CD14-positive monocyte (primary cell): ENCODE results near the gene SEPTIN8. TPM values are rescaled to one million over a fixed set of nuclear protein-coding genes. Genes with fewer than 3 reads are reported as not detected.
A peak's percentile ranks its signal among the peaks of the same experiment; 100 is the strongest.

ENCODE experiments used
- DNase-seq, 3 donors: peaks; one replicate each; pipeline ENCODE4 v3.0.0-alpha.2; 2011 to 2022
- H2AFZ ChIP-seq: 2 replicates; pipeline ENCODE4 v1.6.0; 2012; ENCODE audit warnings: mild to moderate bottlenecking, low read depth, low read length, inconsistent platforms; ENCODE audit not compliant: insufficient read depth, poor library complexity, severe bottlenecking
- H3K27ac ChIP-seq, 2 donors: 1 replicate in 1 of 2; 2 replicates in 1 of 2; pipeline ENCODE4 v1.5.1; 2012 to 2013; ENCODE audit warnings: low read length in 2 of 2, control low read depth in 1 of 2, inconsistent platforms in 1 of 2, low read depth in 1 of 2, mild to moderate bottlenecking in 1 of 2
- H3K27me3 ChIP-seq, 2 donors: one replicate each; pipeline versions ENCODE4 v1.6.0 to v1.6.1; 2011 to 2013; ENCODE audit warnings: low read length in 2 of 2; ENCODE audit not compliant: control insufficient read depth in 2 of 2, insufficient read depth in 2 of 2
- H3K36me3 ChIP-seq, 2 donors: replicated peaks in 1 of 2; 1 replicate in 1 of 2; 2 replicates in 1 of 2; pipeline versions ENCODE4 v1.5.1 to v1.6.1; 2012 to 2013; ENCODE audit warnings: low read length in 2 of 2, control low read depth in 1 of 2, inconsistent platforms in 1 of 2, mild to moderate bottlenecking in 1 of 2; ENCODE audit not compliant: insufficient read depth in 2 of 2, control insufficient read depth in 1 of 2
- H3K4me1 ChIP-seq, 2 donors: 1 replicate in 1 of 2; 2 replicates in 1 of 2; pipeline versions ENCODE4 v1.5.1 to v1.6.1; 2012 to 2013; ENCODE audit warnings: low read length in 2 of 2, control low read depth in 1 of 2, inconsistent platforms in 1 of 2, mild to moderate bottlenecking in 1 of 2, moderate library complexity in 1 of 2; ENCODE audit not compliant: insufficient read depth in 2 of 2, control insufficient read depth in 1 of 2
- H3K4me2 ChIP-seq: replicated peaks from 2 replicates; pipeline ENCODE3; 2012; ENCODE audit warnings: low read length, moderate library complexity, mild to moderate bottlenecking; ENCODE audit not compliant: poor library complexity, severe bottlenecking; ENCODE audit errors: extremely low read depth
- H3K4me3 ChIP-seq, 3 experiments: fragments of 200-600 bp in 1 of 3; sonication (generic) in 1 of 3; replicated peaks in 1 of 3; 1 replicate in 2 of 3; 2 replicates in 1 of 3; pipeline ENCODE4 v1.5.1; 2011 to 2013; ENCODE audit warnings: low read length in 3 of 3, mild to moderate bottlenecking in 3 of 3, control low read depth in 2 of 3, low read depth in 2 of 3, inconsistent platforms in 1 of 3, moderate library complexity in 1 of 3
- H3K79me2 ChIP-seq: 2 replicates; pipeline ENCODE4 v1.6.0; 2012; ENCODE audit warnings: mild to moderate bottlenecking, control low read depth, inconsistent platforms, low read length, moderate library complexity; ENCODE audit not compliant: insufficient read depth
- H3K9ac ChIP-seq: 2 replicates; pipeline ENCODE4 v1.6.0; 2017; ENCODE audit warnings: low read length, mild to moderate bottlenecking; ENCODE audit not compliant: insufficient read depth, poor library complexity, severe bottlenecking
- H3K9me3 ChIP-seq, 2 donors: replicated peaks in 1 of 2; 1 replicate in 1 of 2; 2 replicates in 1 of 2; pipeline versions ENCODE4 v1.5.1 to v1.6.1; 2012 to 2013; ENCODE audit warnings: low read length in 2 of 2, control low read depth in 1 of 2; ENCODE audit not compliant: control insufficient read depth in 1 of 2, insufficient read depth in 1 of 2
- H4K20me1 ChIP-seq: 2 replicates; pipeline ENCODE4 v1.6.0; 2012; ENCODE audit warnings: mild to moderate bottlenecking, low read length, control low read depth, moderate library complexity; ENCODE audit not compliant: insufficient read depth
- H3K27ac Mint-ChIP-seq, 7 donors: one replicate each; pipeline ENCODE4 v1.8.0; 2020; ENCODE audit warnings: mild to moderate bottlenecking in 7 of 7, mixed read lengths in 7 of 7, moderate library complexity in 6 of 7, inconsistent platforms in 2 of 7
- H3K27me3 Mint-ChIP-seq, 3 donors: one replicate each; pipeline ENCODE4 v1.8.0; 2021 to 2022; ENCODE audit warnings: low read depth in 3 of 3, mild to moderate bottlenecking in 3 of 3, mixed read lengths in 3 of 3, moderate library complexity in 3 of 3, inconsistent platforms in 1 of 3
- H3K36me3 Mint-ChIP-seq, 2 donors: one replicate each; pipeline ENCODE4 v1.8.0; 2020; ENCODE audit warnings: mixed read lengths in 2 of 2, inconsistent platforms in 1 of 2, mild to moderate bottlenecking in 1 of 2
- H3K4me1 Mint-ChIP-seq: one replicate; pipeline ENCODE4 v1.8.0; 2020; ENCODE audit warnings: mild to moderate bottlenecking, mixed read lengths
- H3K4me3 Mint-ChIP-seq, 2 donors: one replicate each; pipeline ENCODE4 v1.8.0; 2020; ENCODE audit warnings: mild to moderate bottlenecking in 2 of 2, mixed read lengths in 2 of 2, moderate library complexity in 1 of 2
- H3K9me3 Mint-ChIP-seq, 7 donors: one replicate each; pipeline ENCODE4 v1.8.0; 2020 to 2022; ENCODE audit warnings: mixed read lengths in 7 of 7, mild to moderate bottlenecking in 6 of 7, moderate library complexity in 6 of 7, inconsistent platforms in 2 of 7
- WGBS: methylation state at CpG from one replicate; pipeline ENCODE4 v1.1.5; 2013; ENCODE audit warnings: missing lambda C conversion rate; ENCODE audit not compliant: insufficient coverage; 5-methylcytosine and 5-hydroxymethylcytosine counted together
- intact Hi-C, 2 donors: fragments of 100-400 bp; cut with micrococcal nuclease; formaldehyde crosslinking; loops; one replicate each; pipeline versions ENCODE4 v1.15.0 to v1.15.1; 2023
- polyA plus RNA-seq, 3 donors: library from polyadenylated mRNA; depleted of rRNA in 1 of 3; unstranded in 2 of 3; stranded (reverse) in 1 of 3; fragments of 300-500 nt in 2 of 3; fragments of >200 nt in 1 of 3; fragmentation: Illumina TruSeq in 2 of 3; gene quantifications; 1 replicate in 2 of 3; 2 replicates in 1 of 3; pipeline ENCODE4 v1.2.3, GENCODE V29; 2012 to 2021
- TF ChIP-seq, protein P1 (sequence below): fragments of 200-600 bp; IDR thresholded peaks from one replicate; pipeline ENCODE4 v1.8.0; 2022; ENCODE audit warnings: antibody characterized with exemption, mild to moderate bottlenecking

The SEPTIN8 gene
- polyA plus RNA-seq, 3 donors, result 0.36 to 5.0 (median 0.54) TPM

DNA sequence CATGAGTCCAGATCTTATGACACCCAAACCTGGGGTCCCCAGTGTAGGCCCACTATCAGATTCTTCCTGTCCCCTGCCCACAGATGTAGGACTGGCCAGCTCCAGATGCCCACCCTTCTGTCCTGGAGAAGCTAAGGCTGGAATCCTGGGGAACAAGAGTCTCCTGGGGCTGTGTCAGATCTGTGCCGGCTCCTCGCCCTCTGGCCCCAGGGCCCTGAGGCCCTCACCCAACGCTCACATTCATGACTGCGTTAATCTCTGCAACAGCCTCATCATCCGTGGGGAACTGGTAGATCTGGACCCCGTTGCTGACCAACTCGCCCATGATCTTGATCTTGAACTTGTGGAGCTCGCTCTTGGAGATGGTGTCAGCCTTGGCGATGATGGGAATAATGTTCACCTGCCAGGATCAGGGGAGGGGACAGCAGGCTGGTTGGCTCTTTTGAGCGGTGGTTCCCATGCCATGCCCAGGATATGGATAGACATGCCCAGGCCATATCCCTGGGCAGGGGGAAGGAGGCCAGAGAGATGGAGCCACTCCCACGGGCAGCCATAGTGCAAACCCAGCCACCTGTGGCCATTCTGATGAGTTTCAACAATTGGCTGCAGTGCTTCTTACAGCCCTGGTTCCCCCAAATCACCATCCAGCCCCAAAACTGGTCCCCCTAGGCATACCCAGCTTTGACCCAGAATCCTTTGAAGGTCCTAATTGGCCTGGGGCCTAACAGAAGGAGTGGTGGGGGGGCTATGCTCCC, 14.6 kb downstream of the SEPTIN8 start:
- Mint-ChIP-seq H3K27me3 (peaks cover 3 to 6% (median 3%) of the 10 kb centered on the region in 3 donors), H3K36me3 (peaks cover 13 to 15% of the 10 kb centered on the region in 2 donors)
- H3K9ac ChIP-seq, result no peak overlapping the region

DNA sequence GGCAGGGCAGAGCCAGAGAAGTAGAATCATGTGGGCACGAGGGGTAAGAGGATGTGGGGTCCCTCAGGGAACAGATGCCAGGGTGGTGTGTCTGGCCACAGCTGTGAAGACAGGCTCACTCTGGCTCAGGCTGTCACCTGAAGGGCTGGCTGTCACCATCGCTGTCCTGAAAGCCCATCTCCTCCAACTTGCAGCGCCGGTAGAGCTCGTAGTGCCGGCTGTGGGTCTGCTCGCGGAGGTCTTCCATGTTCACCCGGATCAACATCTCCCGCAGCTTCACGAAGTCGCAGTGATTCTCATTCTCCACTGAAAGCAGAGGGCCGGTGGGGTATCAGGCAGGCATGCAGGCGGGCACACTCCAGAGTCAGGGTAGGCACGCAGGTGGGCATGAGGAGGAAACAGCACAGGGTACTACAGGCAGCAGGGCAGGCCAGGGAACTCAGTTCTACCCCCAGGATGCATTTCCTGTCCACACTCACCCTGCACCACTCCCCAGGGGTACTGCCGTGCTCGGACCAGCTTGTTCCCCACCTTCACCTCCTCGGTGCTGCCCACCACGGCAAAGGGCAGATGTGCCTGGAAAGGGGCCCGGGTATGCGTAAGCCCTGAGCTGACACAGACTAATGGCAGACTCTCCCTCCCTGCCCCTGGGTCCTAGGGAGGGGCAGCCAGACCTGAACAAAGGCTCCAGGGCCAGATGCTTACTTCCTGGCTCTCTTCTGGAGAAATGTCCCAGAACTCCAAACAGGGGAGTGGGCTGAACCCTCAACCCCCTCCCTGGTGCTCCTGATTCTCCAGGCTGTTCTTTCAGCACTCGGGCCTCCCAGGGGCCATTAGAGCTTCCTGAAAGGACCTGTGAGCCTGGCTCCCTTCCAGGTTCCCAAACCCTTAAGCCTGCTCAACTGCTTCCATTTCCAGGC, 15.5 kb downstream of the SEPTIN8 start:
- Histone ChIP-seq H4K20me1 (no peaks in the 10 kb centered on the region), H3K36me3 (no peaks in the 10 kb centered on the region), H3K27ac (no peak overlapping the region), H2AFZ (no peak overlapping the region), H3K79me2 (no peaks in the 10 kb centered on the region), H3K4me2 (no peak overlapping the region), H3K27me3 (no peaks in the 10 kb centered on the region), H3K9me3 (no peaks in the 10 kb centered on the region), H3K4me1 (peaks cover 14 to 15% of the 10 kb centered on the region in 2 donors), H3K9ac (no peak overlapping the region), H3K4me3 (no peak overlapping the region)
- intact Hi-C loops, result no loop called here
- H3K27ac Mint-ChIP-seq, result no peak overlapping the region
- WGBS, result 92% methylated on average over 21 of the region's 22 CpGs
- peaks cover 12 to 15% of the 10 kb centered on the region in 2 donors for H3K36me3 Mint-ChIP-seq
- H3K9me3 Mint-ChIP-seq, result no peaks in the 10 kb centered on the region
- H3K27me3 Mint-ChIP-seq, result peaks cover 0 to 4% (median 0%) of the 10 kb centered on the region in 3 donors
- peaks cover 20% of the 10 kb centered on the region for H3K4me1 Mint-ChIP-seq
- no peak for DNase-seq
- no peak overlapping the region for H3K4me3 Mint-ChIP-seq
- TF ChIP-seq, protein P1, sequence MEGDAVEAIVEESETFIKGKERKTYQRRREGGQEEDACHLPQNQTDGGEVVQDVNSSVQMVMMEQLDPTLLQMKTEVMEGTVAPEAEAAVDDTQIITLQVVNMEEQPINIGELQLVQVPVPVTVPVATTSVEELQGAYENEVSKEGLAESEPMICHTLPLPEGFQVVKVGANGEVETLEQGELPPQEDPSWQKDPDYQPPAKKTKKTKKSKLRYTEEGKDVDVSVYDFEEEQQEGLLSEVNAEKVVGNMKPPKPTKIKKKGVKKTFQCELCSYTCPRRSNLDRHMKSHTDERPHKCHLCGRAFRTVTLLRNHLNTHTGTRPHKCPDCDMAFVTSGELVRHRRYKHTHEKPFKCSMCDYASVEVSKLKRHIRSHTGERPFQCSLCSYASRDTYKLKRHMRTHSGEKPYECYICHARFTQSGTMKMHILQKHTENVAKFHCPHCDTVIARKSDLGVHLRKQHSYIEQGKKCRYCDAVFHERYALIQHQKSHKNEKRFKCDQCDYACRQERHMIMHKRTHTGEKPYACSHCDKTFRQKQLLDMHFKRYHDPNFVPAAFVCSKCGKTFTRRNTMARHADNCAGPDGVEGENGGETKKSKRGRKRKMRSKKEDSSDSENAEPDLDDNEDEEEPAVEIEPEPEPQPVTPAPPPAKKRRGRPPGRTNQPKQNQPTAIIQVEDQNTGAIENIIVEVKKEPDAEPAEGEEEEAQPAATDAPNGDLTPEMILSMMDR, result no peak

More for the DNA sequence above, 14.6 kb downstream of the SEPTIN8 start:
- Mint-ChIP-seq H3K27ac (peak overlapping the region in 1 of 7 donors; percentile 74), H3K4me3 (no peak overlapping the region), H3K9me3 (no peaks in the 10 kb centered on the region), H3K4me1 (peaks cover 27% of the 10 kb centered on the region)
- TF ChIP-seq, protein P1, result no peak
- no peak overlapping the region for H3K4me3 ChIP-seq
- H3K79me2 ChIP-seq, result no peaks in the 10 kb centered on the region
- no peak overlapping the region for H2AFZ ChIP-seq
- H3K4me1 ChIP-seq, result peaks cover 15% of the 10 kb centered on the region in 2 donors
- no peaks in the 10 kb centered on the region for H3K27me3 ChIP-seq
- no peak overlapping the region for H3K4me2 ChIP-seq
- no peaks in the 10 kb centered on the region for H3K9me3 ChIP-seq
- 97% methylated on average over 11 of the region's 11 CpGs for WGBS
- no peaks in the 10 kb centered on the region for H4K20me1 ChIP-seq
- intact Hi-C loops, result no loop called here
- H3K27ac ChIP-seq, result no peak overlapping the region
- no peak for DNase-seq
- H3K36me3 ChIP-seq, result no peaks in the 10 kb centered on the region
